Measurements from ENCODE around the gene NIPBL.
"Not testable (repeated sequence)": the region's sequence is repeated elsewhere in the genome, so short reads cannot be mapped to it uniquely, and the experiment has no call there.

Gene NIPBL, protein sequence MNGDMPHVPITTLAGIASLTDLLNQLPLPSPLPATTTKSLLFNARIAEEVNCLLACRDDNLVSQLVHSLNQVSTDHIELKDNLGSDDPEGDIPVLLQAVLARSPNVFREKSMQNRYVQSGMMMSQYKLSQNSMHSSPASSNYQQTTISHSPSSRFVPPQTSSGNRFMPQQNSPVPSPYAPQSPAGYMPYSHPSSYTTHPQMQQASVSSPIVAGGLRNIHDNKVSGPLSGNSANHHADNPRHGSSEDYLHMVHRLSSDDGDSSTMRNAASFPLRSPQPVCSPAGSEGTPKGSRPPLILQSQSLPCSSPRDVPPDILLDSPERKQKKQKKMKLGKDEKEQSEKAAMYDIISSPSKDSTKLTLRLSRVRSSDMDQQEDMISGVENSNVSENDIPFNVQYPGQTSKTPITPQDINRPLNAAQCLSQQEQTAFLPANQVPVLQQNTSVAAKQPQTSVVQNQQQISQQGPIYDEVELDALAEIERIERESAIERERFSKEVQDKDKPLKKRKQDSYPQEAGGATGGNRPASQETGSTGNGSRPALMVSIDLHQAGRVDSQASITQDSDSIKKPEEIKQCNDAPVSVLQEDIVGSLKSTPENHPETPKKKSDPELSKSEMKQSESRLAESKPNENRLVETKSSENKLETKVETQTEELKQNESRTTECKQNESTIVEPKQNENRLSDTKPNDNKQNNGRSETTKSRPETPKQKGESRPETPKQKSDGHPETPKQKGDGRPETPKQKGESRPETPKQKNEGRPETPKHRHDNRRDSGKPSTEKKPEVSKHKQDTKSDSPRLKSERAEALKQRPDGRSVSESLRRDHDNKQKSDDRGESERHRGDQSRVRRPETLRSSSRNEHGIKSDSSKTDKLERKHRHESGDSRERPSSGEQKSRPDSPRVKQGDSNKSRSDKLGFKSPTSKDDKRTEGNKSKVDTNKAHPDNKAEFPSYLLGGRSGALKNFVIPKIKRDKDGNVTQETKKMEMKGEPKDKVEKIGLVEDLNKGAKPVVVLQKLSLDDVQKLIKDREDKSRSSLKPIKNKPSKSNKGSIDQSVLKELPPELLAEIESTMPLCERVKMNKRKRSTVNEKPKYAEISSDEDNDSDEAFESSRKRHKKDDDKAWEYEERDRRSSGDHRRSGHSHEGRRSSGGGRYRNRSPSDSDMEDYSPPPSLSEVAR (N-terminal part only)

DNA sequence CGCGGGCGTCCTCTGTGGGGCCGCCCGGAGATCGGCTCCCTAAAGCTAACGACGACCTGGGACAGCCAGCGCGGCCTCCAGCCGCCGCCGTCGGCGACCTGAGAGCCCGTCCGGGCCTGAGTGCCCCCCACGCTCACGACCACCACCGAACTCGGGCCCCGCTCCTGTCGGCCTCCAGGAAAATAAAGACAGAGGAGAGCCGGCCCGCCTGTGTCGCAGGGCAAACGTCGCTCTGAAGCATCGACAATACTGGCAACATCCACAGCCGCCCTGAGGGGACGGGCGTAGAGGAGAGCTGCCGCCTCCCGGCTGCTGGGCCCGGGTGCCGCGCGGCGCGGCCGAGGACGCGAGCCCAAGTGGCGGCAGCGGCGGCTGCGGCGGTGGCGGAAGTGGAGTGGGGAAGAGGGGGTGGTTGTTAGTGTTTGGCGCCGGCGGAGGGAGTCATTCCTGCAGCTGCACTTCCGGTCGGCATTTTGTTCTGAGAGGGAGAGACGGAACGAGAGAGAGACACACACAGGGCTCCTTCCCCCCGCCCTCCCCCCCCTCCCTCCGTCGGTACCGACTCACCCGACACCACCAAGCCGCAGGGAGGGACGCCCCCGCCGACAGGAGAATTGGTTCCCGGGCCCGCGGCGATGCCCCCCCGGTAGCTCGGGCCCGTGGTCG, at the start of gene NIPBL:
Gene NIPBL (plus strand): TSS at position 471 of the 666 bp plus-strand sequence. CDS start 76,928 bp downstream, outside the sequence.
- DNase-seq (ENCODE audit: low spot score) = peak; percentile 87

DNA sequence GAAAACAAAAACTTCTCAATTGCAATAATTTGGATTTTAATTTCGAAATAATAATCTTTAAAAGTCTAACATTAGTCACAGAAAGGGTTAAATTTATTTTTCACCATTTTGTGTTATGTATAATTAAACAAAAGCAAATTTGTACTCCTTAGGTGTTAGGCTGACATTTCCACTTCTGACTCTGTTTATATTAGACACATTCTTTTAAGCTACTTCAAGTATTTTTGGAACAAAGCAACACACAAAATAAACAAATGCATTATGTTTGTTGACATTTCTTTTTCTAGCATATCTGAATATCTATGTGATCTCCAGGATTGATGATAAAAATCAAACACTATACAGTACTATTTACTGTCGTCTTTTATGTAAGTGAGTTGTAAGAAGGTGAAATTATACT, 44.3 kb upstream of the NIPBL start:
- DNase-seq (ENCODE audit: low spot score) = no peak

DNA sequence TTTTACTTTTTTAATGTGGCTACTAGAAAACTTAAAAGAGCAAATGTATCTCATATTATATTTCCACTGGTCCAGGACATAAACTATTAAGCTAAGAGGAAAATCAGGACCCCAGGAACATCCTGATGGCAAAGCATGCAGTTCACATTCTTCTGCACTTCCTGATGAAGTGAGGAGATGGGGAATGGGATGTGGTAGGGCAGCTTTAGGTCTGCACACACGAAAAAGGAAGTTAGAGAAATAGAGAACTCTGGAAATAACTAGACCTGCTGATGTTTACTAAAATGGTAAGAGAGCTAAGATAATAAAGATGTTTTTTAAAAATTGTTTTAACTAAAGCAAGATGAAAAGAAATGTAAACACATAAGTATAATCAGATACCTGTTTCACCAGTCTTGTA, 39.7 kb upstream of the NIPBL start:
- no peak for DNase-seq (ENCODE audit: low spot score)

DNA sequence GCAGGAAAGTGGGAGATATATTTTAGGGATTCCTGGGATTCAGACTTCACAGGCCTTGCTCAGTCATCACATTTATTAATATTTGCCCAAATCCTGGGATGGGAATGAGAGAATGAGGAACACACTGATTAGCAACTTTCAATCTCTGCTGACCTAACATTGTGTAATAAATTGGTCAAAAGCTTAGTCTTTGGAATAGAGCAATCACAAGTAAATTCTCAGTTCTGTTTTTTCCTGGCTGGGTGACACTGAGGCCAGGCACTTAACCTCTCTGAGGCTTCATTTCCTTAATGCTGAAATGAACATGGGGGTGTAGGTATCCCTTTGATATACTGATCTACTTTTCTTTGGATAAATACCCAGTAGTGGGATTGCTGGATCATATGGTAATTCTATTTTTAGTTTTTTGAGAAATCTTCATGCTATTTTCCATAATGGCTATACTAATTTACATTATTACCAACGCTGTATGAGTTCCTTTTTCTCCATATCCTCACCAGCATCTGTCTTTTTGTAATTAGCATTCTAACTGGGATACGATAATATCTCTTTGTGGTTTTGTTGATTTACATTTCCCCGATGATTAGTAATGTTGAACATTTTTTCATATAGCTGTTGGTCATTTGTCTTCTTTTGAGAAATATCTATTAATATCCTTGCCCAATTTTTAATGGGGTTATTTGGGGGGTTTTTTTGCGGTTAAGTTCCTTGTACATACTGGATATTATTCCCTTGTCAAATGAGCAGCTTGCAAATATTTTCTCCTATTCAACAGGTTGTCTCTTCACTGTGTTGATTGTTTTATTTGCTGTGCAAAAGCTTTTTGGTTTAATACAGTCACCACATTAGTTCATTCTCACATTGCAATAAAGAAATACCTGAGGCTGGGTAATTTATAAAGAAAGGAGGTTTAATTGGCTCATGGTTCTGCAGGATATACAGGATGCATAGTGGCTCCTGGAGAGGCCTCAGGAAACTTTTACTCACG, 36.8 kb upstream of the NIPBL start:
- no peak for DNase-seq (ENCODE audit: low spot score)

DNA sequence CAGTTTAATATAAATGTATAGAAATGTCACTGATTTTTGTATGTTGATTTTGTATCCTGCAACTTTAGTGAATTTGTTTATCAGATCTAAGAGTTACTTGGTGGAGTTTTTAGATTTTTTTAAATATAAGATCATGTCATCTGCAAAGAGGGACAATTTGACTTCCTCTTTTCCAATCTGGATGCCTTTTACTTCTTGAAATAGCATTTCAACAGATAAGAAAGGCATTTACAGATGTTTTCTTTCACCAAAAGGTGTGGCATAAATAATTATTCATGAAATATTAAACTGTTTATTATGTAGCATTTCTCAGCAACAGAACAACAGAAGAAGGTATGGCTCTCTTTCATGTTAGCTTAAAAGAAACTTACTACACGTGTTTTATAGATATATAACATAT, 34.9 kb upstream of the NIPBL start:
- no peak for DNase-seq (ENCODE audit: low spot score)

DNA sequence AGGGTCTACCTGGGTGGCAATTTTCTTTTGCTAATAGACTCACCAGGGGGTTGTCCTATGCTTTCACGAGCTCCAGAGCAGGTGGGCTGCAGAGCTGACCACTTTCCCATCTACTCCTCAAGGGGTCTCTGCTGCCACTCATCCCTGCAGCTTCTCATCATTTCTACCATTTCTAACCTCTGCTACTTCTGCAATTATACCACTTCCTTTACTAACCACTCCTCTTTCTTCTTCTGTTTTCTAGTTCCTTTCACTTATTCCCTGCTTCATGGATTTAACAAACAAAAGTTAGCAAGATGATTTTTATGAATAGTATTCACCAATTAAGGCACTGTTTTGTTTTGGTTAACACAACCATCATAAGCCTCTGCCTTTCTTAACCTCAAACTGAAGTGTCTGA, 34.5 kb upstream of the NIPBL start:
- no peak for DNase-seq (ENCODE audit: low spot score)

DNA sequence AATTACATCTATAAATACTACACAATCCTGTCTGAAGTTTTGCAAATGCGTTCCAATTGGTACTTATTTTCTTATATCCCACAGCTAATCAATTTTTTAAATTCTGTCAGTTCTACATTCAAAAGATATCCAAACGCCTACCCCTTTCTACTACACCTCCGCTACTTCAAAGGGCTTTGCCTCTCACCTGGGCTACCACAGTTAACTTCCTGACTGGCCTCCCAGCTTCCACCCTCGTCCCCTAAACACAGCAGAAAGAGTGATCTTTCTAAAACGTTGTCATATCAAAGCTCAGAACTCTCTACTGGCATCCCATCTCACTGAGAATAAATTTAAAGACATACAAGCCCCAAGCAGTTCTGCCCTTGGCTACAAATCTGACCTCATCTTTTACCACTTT, 32.3 kb upstream of the NIPBL start:
- no peak for DNase-seq (ENCODE audit: low spot score)

DNA sequence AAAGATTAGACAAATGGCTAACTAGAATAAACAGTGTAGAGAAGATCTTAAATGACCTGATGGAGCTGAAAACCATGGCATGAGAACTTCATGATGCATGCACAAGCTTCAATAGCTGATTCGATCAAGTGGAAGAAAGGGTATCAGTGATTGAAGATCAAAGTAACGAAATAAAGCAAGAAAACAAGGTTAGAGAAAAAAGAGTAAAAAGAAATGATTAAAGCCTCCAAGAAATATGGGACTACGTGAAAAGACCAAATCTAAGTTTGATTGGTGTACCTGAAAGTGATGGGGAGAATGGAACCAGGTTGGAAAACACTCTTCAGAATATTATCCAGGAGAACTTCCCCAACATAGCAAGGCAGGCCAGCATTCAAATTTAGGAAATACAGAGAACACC, 28.0 kb upstream of the NIPBL start:
- DNase-seq (ENCODE audit: low spot score) = not testable (repeated sequence)

DNA sequence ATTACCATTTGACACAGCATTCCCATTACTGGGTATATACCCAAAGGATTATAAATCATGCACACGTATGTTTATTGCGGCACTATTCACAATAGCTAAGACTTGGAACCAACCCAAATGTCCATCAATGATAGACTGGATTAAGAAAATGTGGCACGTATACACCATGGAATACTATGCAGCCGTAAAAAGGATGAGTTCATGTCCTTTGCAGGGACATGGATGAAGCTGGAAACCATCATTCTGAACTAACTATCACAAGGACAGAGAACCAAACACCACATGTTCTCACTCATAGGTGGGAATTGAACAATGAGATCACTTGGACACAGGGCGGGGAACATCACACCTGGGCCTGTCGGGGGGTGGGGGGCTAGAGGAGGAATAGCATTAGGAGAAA, 23.7 kb upstream of the NIPBL start:
- DNase-seq (ENCODE audit: low spot score) = not testable (repeated sequence)

DNA sequence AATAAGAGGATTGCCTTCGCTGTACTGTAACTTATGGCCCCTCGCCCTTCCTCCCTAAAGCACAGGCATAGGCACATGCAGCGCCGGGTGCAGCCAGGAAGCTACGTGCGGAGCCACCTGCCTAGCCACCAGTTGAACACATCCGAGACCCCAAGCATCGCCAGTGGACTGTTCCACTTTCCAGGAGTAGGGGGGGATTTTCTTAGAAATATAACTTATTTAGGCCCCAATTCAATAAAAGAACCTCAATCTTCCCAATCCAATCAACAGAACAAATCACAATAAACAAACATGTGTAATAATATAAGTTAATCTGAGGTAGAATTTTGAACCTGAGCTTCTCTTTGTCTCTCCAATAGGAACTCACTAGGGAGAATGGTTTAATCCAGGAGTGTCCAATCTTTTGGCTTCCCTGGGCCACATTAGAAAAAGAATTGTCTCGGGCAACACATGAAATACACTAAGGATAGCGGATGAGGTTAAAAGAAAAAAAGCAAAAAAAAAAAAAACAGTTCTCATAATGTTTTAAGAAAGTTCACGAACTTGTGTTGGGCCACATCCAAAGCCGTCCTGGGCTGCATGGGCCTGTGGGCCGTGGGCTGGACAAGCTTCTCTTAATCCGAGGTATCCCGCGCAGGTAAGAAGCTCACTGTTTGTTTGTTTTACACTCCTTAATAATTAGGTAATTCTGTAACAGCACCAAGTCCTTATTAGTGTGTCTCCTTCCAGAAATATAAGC, 22.0 kb upstream of the NIPBL start:
- no peak for DNase-seq (ENCODE audit: low spot score)

DNA sequence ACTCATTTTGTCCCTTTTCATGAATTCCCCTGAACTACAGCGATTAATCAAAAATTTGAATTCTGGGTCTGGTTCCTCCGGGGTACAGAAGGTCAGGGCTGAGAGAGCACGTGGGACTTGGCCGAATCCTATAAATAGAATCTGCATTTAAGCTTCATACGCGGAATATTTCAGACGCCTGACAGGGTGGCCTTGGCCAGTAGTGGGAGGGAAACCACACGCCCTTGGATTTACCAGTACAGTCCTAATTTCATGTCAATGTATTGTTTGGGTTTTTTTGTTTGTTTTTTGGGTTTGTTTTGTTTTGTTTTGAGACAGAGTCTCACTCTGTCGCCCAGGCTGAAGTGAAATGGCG, 21.5 kb upstream of the NIPBL start:
- no peak for DNase-seq (ENCODE audit: low spot score)

DNA sequence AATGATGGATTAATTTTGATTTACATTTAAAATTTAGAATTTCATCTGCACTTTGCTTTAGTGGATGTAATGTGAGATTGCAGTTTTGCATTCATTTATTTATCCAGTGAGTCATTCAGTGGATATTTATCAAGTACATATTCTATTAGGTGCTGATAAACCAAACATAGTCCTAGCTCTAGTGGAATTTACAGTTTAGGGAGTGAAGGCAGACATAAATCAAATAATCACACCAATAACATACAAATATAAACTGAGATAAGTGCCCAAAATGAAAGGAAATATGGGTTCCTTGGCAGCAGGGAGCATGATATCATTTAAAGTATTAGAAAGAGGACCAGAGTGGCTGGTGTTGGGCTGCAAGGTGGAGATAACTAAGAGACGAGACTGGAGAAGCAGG, 14.7 kb upstream of the NIPBL start:
- DNase-seq (ENCODE audit: low spot score) = no peak

DNA sequence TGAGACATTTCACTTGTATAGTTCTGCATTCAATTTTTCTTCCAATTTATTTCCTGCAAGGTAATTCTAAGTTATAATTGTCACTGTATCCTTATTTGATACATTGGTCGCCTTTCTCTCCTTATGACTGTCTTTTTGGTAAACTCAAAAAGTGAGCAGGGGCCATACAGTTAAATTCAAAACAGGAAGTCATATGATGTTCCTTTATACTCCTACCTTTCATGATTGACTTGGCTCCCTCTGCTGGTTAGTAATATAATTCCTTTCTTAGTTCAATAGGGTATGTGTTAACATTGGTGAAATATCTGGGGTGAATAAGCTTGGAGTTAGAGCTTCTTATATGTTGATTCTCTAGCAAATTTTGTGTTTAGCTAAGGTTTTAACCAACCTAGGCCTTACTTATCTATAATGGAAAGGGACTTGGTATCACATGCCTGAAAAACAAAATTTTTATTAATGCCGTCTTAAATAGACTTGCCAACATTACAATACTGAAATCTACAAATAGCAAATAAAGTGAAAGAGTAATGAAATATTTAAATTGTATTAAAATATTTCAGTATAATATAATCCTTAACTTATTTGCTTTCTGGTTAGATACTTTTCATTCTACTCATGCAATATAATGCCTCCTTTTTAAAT, 6.0 kb upstream of the NIPBL start:
- peak; percentile 70 for DNase-seq (ENCODE audit: low spot score)

DNA sequence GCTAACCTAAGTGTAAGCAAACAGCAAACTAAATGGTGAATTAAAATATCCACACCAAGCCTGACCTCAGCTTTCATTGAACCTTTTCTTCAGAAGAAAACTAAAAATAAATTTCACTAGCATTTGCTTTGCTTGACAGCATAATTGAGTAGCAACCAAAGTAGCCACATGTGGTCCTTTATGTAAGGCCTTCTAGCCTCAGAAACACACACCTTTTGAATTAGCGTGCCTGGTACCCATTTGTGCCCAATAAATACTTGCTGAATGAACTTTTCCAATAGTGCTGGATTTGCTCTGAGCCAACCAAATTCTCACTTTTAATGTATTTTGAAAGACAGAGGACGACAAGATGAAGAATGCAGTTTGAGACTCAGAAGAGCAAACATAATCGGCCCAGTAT, 2.1 kb upstream of the NIPBL start:
- no peak for DNase-seq (ENCODE audit: low spot score)

DNA sequence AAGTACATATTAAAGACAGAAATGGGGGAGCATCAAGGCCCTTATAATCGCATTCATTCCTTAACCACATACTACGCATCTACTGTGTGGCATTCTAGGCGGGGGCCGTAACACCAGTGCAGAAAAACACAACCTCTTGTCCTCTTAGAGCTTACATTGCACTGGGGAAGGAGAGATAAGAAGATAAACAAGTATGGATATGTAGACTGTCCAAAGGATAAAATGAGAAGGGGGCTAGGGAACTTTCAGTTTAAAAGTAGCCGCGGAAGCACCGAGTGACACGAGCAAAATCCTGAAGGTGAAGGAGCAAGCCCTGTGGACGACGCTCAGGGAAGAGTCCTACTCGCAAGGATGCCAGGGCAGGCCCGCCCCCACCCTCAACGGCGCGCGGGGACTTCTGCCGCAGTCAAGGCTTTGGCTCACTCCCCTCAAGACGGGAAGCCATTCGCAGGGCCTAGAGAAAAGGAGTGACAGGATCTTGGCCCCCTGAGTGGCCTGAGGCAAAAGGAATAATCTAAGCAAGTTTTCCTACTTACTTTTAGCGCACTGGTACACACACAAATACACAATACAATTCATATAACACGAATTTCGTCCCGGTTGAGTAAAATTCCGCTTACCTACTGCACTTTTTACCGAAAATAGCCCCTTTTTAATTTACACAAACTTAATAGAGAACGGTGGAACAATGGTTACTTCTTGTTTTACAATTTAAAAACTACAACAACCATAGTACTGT, 1.3 kb upstream of the NIPBL start:
- peak; percentile 43 for DNase-seq (ENCODE audit: low spot score)

DNA sequence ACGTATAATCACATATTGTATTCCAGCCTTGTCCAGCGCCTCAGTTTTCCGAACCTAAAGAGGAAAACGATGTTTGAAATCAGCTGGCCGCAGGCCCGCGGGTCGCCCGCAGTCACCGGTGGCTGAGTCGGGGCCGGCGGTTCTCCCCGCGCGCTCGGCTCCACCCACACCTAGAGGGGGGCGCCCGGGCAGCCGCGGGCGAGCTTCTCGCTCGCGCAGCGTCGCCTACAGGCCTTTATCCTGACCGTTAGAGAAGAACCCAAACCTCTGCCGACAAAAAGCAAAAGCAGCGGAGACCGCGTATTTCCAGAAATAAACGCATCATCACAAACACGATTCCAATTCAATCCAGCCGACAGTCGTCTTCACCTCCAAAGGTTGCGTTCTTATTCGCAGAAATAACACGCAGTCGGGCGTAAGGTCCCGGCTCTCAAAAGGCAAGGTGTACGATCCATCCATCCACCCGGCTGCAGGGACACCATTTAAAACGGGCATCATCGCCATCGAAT, 725 bp upstream of the NIPBL start:
- DNase-seq (ENCODE audit: low spot score) = peak; percentile 51

DNA sequence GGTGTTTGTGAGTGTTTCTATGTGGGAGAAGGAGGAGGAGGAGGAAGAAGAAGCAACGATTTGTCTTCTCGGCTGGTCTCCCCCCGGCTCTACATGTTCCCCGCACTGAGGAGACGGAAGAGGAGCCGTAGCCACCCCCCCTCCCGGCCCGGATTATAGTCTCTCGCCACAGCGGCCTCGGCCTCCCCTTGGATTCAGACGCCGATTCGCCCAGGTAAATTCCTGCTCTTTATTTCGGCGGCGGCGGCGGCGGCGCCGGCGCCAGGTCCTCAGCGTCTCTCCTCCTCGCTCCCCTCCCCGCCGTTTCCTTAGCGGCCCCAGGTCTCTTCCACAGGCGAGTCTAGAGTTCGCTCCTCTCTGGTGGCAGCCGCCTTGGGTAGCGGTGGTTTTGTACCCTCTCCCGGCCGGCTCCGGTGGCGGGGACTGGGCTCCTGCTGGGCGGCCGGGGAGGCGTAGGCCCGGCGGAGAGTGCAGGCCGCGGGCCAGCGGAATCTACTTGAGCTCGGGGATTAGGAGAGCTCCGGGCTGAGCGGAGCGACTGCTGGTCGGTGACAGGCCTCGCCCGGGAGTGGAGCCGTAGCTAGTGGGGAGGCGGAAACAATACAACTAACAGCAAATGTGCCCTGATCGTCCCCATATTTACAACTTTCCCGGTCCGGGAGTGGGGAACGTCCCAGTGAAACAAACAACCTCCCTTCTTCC, 547 bp downstream of the NIPBL start:
- peak; percentile 52 for DNase-seq (ENCODE audit: low spot score)
